GM19463 (cell line): ENCODE data around the gene PZP.

ENCODE experiments used
- ATAC-seq: cut with Tn5 transposase; IDR thresholded peaks from one replicate; pipeline ENCODE4 v1.9.1; 2021; ENCODE audit warnings: mild to moderate bottlenecking, moderate library complexity; ENCODE audit not compliant: unreplicated experiment

Gene PZP

DNA sequence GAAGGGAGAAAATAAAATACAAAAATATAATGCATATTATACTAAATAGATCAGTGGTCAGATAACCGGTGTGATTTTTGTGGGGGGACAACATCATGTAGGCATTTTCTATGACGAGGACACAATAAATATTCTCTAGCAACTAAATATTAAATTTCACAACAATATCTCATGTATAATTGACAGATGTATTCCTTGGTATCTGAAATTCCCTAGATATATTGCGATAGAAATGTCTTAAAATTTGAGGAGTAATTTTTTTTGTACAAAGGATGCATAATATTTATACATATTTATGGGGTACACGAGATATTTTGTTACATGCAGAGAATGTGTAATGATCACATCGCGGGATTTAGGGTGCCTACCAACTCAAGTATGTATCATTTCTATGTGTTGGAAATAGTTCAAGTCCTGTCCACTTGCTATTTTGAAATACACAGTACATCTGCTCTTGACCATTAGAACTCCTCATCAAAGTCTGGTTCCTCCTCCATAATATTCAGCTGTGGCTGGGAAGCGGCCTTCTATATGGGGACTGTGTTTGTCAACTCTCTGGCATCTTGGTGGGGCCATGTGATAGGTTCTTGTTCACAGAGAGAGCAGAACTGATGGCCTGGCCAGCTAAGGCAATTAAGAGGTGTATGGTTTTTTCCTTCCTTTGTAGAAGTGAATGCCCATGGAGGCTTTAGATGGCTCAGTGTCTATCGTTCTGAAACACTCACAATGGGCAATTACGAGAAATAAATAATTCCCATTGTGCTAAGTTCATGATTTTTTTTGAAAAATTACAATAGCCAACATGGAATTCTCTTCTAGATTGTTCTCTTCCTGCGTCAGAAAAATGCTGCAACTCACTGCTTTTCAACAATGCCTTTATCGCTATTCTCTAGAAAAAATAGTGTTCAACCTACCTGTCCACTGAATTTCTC is 101.3 kb downstream of the PZP start:
- ATAC-seq: no peak

DNA sequence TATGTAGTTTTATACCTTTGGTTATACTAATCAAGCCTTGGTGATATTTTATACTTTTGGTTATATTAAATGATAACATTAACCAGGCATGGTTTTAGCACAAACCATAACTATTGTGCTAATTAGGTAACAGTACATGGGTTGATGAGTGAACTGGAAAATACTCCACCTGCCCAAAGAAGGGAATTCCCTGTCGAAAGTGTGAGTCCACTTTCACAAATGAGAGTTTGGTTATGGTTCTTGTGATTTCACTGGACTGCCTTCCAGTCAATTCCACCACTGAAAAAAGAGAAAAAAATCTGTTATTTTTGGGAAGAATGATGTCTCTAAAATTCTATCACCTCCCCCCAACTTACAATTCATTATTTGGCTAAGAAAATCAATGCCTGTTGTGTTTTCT is 102.1 kb downstream of the PZP start:
- no peak for ATAC-seq

DNA sequence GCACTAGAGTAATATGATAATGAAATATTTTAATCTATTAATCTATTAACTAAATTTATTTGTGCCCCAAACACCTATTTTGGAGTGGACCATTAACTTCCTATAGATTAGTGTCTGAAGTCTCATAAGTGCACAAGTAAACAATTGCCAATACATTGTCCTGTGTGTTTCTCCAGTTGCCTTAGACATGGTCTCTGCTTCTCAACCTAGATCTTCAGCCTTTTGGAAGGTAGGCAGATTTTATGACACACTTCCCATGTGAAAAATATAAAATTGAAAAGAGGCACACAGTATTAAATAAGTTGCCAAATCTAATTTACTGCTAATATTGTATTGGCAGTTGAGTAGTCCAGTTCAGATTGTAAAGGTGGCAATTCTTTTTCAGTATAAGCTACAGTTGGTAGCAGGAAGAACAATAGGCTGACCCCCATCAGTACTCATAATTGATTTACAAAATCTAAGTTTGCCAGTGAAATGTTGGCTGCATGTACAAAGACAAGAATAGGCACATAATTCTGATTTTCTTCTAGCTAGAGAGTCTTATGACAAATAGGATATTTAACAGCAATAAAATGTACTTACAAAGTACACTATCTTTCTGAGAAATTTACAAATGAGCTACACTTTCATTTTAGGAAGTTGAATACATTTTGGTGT is 103.3 kb downstream of the PZP start:
- ATAC-seq: no peak

DNA sequence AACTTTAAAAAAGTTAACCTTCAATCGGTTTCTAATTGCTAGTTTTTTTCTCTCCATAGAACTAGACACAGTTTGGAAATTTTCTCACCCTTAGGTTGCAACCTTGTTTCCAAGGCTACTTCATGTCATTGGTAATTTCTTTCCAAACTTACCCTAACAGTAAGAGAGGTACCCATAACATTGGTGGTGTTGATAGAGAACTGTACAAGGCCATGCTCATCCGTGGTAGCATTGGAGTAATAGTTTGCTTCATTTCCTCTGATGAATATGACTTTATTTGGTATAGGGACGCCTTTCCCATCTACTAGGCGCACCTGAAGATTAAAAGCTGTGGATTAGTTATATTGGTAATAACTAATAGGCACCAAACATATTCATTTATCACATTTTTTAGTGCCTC is 104.1 kb downstream of the PZP start:
- ATAC-seq: no peak

DNA sequence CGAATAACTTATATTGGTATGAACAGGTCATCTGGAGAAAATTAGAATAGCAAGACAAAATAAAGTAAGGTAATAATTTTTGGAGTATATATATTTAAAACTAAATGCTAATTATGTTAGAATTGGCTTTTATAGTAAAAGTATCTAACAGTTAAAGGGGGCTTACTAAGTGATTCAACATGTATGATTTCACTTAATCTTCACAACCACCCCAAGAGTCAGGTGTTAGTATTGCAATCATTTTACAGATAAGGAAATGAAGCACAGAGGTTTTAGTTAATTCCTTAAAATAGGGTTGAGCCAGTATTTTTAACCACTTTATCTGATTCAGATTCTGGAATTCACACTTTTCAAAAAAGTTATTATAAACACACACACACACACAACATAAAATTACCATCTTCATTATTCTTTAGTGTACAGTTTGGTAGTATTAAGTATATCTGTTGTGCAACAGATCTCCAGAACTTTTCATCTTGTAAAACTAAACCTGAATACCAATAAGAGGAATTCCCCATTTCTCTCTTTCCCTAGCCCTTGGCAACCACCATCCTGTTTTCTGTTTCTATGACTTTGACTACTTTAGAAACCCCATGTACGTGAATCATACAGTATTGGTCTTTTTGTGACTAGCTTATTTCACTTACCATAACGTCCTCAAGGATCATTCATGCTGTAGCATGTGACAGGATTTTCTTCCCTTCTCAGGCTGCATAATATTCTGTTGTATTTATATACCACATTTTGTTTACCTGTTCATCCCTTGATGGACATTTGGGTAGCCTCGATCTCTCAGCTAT is 104.9 kb downstream of the PZP start:
- no peak for ATAC-seq

DNA sequence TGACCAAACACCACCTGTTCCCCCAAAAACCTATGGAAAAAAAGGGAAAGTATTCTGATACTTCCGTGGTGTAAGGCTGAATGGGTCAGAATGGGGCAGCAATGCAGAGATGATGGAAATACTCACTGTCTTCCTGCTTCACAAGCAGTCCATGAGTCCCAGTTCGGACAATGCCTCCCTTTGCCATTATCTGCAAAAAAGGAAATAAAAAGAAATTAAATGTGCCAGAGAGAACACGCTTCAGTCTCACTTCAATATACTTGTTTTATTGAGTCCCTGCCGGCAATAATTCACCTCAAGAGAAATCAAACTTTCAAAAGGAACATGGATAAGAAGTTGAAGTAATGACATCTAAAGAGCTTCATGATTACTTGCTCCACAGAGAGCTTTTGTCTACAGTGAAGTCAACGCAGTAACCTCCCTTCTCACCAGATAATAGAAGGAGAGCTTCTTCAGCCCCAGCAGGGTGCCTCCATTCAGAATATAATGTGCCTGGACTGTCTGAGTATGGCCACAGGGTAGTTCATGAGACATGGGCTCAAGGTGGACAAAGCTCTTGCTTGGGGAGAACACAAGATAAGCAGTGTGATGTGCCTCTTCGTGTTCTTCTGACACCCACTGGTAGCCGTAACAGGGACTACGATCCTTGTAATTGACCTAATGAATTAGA is 107.0 kb downstream of the PZP start:
- no peak for ATAC-seq

DNA sequence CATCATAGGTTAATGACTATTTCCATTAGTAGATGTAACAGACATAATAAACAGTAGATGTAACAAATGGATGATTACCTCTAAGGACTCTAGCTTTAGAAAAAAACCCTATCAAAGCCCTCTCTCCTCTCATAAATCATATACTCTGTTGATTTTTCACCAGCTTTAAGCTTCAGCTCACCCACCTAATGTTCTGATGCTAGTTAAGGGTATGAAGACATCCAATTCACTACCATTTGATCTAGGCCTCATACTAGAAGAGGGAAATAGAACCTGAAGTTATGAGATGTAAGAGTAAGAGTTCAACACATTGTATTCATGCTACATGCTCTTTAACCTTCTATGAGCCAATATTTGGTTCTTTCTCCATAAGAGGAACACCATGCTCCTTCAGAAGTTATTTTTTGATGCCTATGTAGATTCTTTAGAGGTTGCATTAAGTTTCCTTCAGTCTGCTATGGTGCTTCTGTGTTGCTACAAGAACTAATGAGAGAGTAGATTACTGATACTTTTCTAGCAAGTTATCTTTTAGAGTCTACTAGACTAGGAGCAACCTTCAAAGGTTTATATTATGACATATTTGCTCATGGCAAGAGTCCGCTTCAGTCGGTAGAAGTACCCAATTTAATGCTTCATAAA is 108.5 kb downstream of the PZP start:
- ATAC-seq: no peak
